Activated CD4-positive, alpha-beta T cell treated with anti-CD3 and anti-CD28 coated beads for 36 hours (primary cell): ENCODE measurements around the gene MYO15A. TPM values are rescaled to one million over a fixed set of nuclear protein-coding genes. Genes with fewer than 3 reads are reported as not detected.

ENCODE experiments used
- ATAC-seq: fragments of 200-7000 bp; cut with Tn5 transposase; one replicate; pipeline ENCODE4 v1.10.0; 2021; ENCODE audit warnings: mild to moderate bottlenecking, moderate library complexity
- CTCF ChIA-PET: fragments of 350-600 bp; sonication (Branson Sonifier 250); formaldehyde crosslinking; loops from one replicate; lab custom pipeline; 2021; ENCODE audit warnings: antibody characterized with exemption; lab: Charles Lee
- POLR2A ChIA-PET: fragments of 350-600 bp; sonication (Branson Sonifier 250); formaldehyde crosslinking; loops from one replicate; lab custom pipeline; 2021; ENCODE audit warnings: antibody characterized with exemption, inconsistent platforms; lab: Charles Lee
- DNase-seq: peaks from one replicate; pipeline ENCODE4 v3.0.0-alpha.2; 2020
- H3K27ac Mint-ChIP-seq: one replicate; pipeline ENCODE4 v1.8.0; 2021; ENCODE audit warnings: mixed read lengths
- H3K27me3 Mint-ChIP-seq: one replicate; pipeline ENCODE4 v1.8.0; 2021; ENCODE audit warnings: mixed read lengths
- H3K36me3 Mint-ChIP-seq: one replicate; pipeline ENCODE4 v1.8.0; 2021; ENCODE audit warnings: low read depth, mixed read lengths
- H3K4me1 Mint-ChIP-seq: one replicate; pipeline ENCODE4 v1.8.0; 2021; ENCODE audit warnings: mixed read lengths
- H3K4me3 Mint-ChIP-seq: one replicate; pipeline ENCODE4 v1.8.0; 2021; ENCODE audit warnings: mild to moderate bottlenecking, moderate library complexity, mixed read lengths
- H3K9me3 Mint-ChIP-seq: one replicate; pipeline ENCODE4 v1.8.0; 2021; ENCODE audit warnings: low read depth, mixed read lengths
- intact Hi-C, 2 experiments: fragments of 100-400 bp; cut with DNase I in 1 of 2; cut with micrococcal nuclease in 1 of 2; formaldehyde crosslinking; loops; one replicate each; pipeline versions ENCODE4 v1.14.2 to v1.15.1; 2022 to 2024; cut with DNase I, micrococcal nuclease
- total RNA-seq, 2 experiments: library from RNA; stranded (reverse); gene quantifications; one replicate each; pipeline ENCODE4 v1.2.3, GENCODE V29; 2021

Gene MYO15A
- total RNA-seq, 2 experiments from 2014 or later, result 1.1 to 1.5 TPM

GRCh38 chr17:18139498-18139897 is 30.9 kb downstream of the MYO15A start:
- no peak for DNase-seq
- no peak overlapping the region for H3K4me3 Mint-ChIP-seq

GRCh38 chr17:18139949-18140348 is 31.4 kb downstream of the MYO15A start:
- CTCF ChIA-PET, result interaction anchor here (0.6 to 2.8 kb wide), 6 partner anchors 11 to 137 kb away, joined by 3 to 23 read pairs (median 4); no protein-coding TSS in a partner anchor
- Mint-ChIP-seq H3K27me3 (no peaks in the 10 kb centered on the region), H3K9me3 (no peaks in the 10 kb centered on the region), H3K36me3 (no peaks in the 10 kb centered on the region), H3K4me3 (no peak overlapping the region), H3K27ac (no peak overlapping the region), H3K4me1 (no peaks in the 10 kb centered on the region)
- DNase-seq, result no peak
- ATAC-seq, result no peak
- POLR2A ChIA-PET, result no interaction called here
- intact Hi-C loops, result loop anchor here in 1 of 2 experiments (2.0 kb wide), 2 partner anchors 43 to 77 kb away; partner anchors contain the start of gene ALKBH5

More at GRCh38 chr17:18139498-18139897, 30.9 kb downstream of the MYO15A start:
- ChIA-PET CTCF (interaction anchor here (0.6 to 1.8 kb wide), 4 partner anchors 14 to 137 kb away, joined by 3 to 6 read pairs (median 3); no protein-coding TSS in a partner anchor), POLR2A (no interaction called here)
- Mint-ChIP-seq H3K27ac (no peak overlapping the region), H3K9me3 (no peaks in the 10 kb centered on the region), H3K27me3 (no peaks in the 10 kb centered on the region), H3K36me3 (no peaks in the 10 kb centered on the region), H3K4me1 (no peaks in the 10 kb centered on the region)
- intact Hi-C loops, result no loop called here
- ATAC-seq, result no peak

DNA sequence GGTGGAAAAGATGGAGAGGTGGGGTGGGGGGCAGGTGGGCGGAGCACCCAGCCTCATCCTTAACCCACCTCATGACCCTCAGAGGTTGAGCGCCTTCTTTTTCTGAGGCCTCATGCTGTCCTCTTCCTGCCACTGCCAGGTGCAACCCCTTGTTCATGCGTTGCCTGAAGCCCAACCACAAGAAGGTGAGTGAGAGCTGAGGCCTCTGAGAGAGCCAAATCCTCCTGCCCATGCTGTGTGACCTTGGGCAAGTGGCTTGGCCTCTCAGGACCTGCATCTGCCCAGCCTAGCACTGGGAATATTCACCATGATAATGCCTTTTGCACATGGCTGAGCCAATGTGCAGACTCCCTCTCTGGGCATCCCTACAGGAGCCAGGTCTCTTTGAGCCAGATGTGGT is 32.1 kb downstream of the MYO15A start:
- ATAC-seq (no peak), DNase-seq (no peak)
- no peaks in the 10 kb centered on the region for H3K4me1 Mint-ChIP-seq
- ChIA-PET CTCF (interaction anchor here (0.9 to 2.8 kb wide), 6 partner anchors 12 to 92 kb away, joined by 4 to 23 read pairs (median 4); no protein-coding TSS in a partner anchor), POLR2A (interaction anchor here (0.5 to 0.6 kb wide), 2 partner anchors 30 to 63 kb away, joined by 3 to 9 read pairs; no protein-coding TSS in a partner anchor)
- no peaks in the 10 kb centered on the region for H3K27me3 Mint-ChIP-seq
- no peaks in the 10 kb centered on the region for H3K9me3 Mint-ChIP-seq
- intact Hi-C loops, result loop anchor here (1.0 to 2.0 kb wide), 6 partner anchors 42 to 77 kb away; partner anchors contain the start of gene ALKBH5 (in 2 of the 2)
- no peak overlapping the region for H3K4me3 Mint-ChIP-seq
- H3K36me3 Mint-ChIP-seq, result no peaks in the 10 kb centered on the region
- H3K27ac Mint-ChIP-seq, result no peak overlapping the region

- no peaks in the 10 kb centered on the region for H3K9me3 Mint-ChIP-seq
- ATAC-seq (peak; percentile 68), DNase-seq (peak; percentile 52)
- intact Hi-C loops, result loop anchor here (1.0 to 2.0 kb wide), 6 partner anchors 41 to 76 kb away; partner anchors contain the start of gene ALKBH5 (in 2 of the 2)
- POLR2A ChIA-PET, result interaction anchor here (0.5 to 0.6 kb wide), 2 partner anchors 29 to 62 kb away, joined by 3 to 9 read pairs; no protein-coding TSS in a partner anchor
- no peak overlapping the region for H3K27ac Mint-ChIP-seq
- no peak overlapping the region for H3K4me3 Mint-ChIP-seq
- no peaks in the 10 kb centered on the region for H3K27me3 Mint-ChIP-seq
- no peaks in the 10 kb centered on the region for H3K4me1 Mint-ChIP-seq
- H3K36me3 Mint-ChIP-seq, result no peaks in the 10 kb centered on the region
- CTCF ChIA-PET, result interaction anchor here (0.7 to 2.8 kb wide), 9 partner anchors 10 to 92 kb away, joined by 3 to 23 read pairs (median 5); no protein-coding TSS in a partner anchor
Measured at GRCh38 chr17:18141210-18141803, 32.8 kb downstream of the MYO15A start.

- ATAC-seq, result no peak
- H3K9me3 Mint-ChIP-seq, result no peaks in the 10 kb centered on the region
- ChIA-PET CTCF (interaction anchor here (0.7 to 2.8 kb wide), 8 partner anchors 9 to 391 kb away, joined by 3 to 23 read pairs (median 4); no protein-coding TSS in a partner anchor), POLR2A (no interaction called here)
- DNase-seq, result no peak
- H3K27ac Mint-ChIP-seq, result no peak overlapping the region
- H3K36me3 Mint-ChIP-seq, result no peaks in the 10 kb centered on the region
- H3K4me3 Mint-ChIP-seq, result no peak overlapping the region
- no peaks in the 10 kb centered on the region for H3K27me3 Mint-ChIP-seq
- intact Hi-C loops, result no loop called here
- H3K4me1 Mint-ChIP-seq, result no peaks in the 10 kb centered on the region
Measured at GRCh38 chr17:18142417-18142816, 33.9 kb downstream of the MYO15A start.

- ChIA-PET POLR2A (no interaction called here), CTCF (interaction anchor here (0.7 to 2.8 kb wide), 6 partner anchors 13 to 392 kb away, joined by 3 to 23 read pairs (median 4); no protein-coding TSS in a partner anchor)
- ATAC-seq (peak; percentile 54), DNase-seq (peak; percentile 39)
- intact Hi-C loops, result no loop called here
- Mint-ChIP-seq H3K27ac (no peak overlapping the region), H3K27me3 (no peaks in the 10 kb centered on the region), H3K36me3 (no peaks in the 10 kb centered on the region), H3K4me1 (no peaks in the 10 kb centered on the region), H3K4me3 (no peak overlapping the region), H3K9me3 (no peaks in the 10 kb centered on the region)
Measured at GRCh38 chr17:18143044-18143936, 34.7 kb downstream of the MYO15A start.

DNA sequence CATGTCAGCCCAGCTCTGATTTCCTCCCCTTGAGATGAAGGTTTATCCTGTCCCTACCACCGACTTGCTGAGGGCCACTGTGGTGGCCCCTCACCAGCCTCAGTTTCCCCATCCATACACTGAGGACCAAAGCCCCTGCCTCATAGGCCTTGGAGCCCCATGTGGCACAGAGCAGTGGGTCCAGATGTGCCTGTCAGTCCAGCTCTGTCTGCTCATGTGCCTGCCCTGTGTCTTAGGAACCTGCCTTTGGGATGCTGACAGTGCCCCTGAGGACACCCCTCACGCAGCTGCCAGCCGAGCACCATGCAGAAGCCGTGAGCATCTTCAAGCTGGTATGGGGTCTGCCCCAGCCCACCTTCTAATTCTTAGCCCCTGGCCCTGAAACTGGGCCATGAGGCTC is 35.7 kb downstream of the MYO15A start:
- Mint-ChIP-seq H3K36me3 (no peaks in the 10 kb centered on the region), H3K4me1 (no peaks in the 10 kb centered on the region), H3K9me3 (no peaks in the 10 kb centered on the region), H3K4me3 (no peak overlapping the region), H3K27ac (no peak overlapping the region), H3K27me3 (no peaks in the 10 kb centered on the region)
- ATAC-seq (no peak), DNase-seq (no peak)
- intact Hi-C loops, result no loop called here
- ChIA-PET POLR2A (no interaction called here), CTCF (interaction anchor here (0.9 kb wide), 1 partner anchor 61 kb away, joined by 5 read pairs; no protein-coding TSS in a partner anchor)

- ATAC-seq (no peak), DNase-seq (no peak)
- ChIA-PET CTCF (interaction anchor here (0.5 kb wide), 1 partner anchor 37 kb away, joined by 3 read pairs; no protein-coding TSS in a partner anchor), POLR2A (no interaction called here)
- no peaks in the 10 kb centered on the region for H3K4me1 Mint-ChIP-seq
- H3K9me3 Mint-ChIP-seq, result no peaks in the 10 kb centered on the region
- peak overlapping the region; percentile 21 for H3K27ac Mint-ChIP-seq
- no peak overlapping the region for H3K4me3 Mint-ChIP-seq
- intact Hi-C loops, result no loop called here
- H3K36me3 Mint-ChIP-seq, result no peaks in the 10 kb centered on the region
- H3K27me3 Mint-ChIP-seq, result no peaks in the 10 kb centered on the region
Measured at GRCh38 chr17:18144855-18145254, 36.3 kb downstream of the MYO15A start.

DNA sequence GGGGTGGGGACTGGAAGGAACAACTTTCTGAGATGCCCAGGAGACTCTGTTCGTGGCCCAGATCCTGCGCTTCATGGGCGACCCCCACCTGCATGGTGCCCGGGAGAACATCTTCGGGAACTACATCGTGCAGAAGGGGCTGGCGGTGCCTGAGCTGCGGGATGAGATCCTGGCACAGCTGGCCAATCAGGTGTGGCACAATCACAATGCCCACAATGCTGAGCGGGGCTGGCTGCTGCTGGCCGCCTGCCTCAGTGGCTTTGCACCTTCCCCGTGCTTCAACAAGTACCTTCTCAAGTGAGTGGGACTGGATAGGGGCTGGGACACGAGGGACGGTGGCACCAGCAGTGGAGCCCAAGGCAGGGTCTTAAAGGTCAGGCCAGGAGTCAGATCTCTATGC is 37.3 kb downstream of the MYO15A start:
- H3K27me3 Mint-ChIP-seq, result no peaks in the 10 kb centered on the region
- DNase-seq (no peak), ATAC-seq (no peak)
- CTCF ChIA-PET, result interaction anchor here (0.6 to 1.7 kb wide), 2 partner anchors 24 to 164 kb away, joined by 4 to 5 read pairs; no protein-coding TSS in a partner anchor
- H3K27ac Mint-ChIP-seq, result no peak overlapping the region
- no peaks in the 10 kb centered on the region for H3K4me1 Mint-ChIP-seq
- intact Hi-C loops, result no loop called here
- H3K36me3 Mint-ChIP-seq, result no peaks in the 10 kb centered on the region
- H3K4me3 Mint-ChIP-seq, result no peak overlapping the region
- H3K9me3 Mint-ChIP-seq, result no peaks in the 10 kb centered on the region
- POLR2A ChIA-PET, result no interaction called here

DNA sequence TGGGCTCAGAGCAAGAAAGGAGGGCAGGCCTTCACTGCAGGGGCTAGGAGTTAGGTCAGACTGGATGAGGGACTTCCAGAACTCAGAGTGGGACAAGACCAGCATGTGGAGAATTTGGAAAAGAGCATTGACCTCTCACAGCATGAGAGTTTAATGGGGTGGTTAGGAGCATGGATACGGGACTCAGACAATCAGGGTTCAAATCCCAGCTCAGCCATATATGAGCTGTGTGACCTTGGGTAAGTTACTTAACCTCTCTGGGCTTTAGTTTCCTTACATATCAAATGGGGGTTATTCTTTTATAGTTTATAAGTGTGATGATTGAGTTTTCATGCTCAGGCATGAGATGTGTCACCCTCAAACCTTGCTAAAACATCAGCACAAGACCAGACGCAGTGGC is 37.7 kb downstream of the MYO15A start:
- DNase-seq, result no peak
- H3K36me3 Mint-ChIP-seq, result no peaks in the 10 kb centered on the region
- no peaks in the 10 kb centered on the region for H3K4me1 Mint-ChIP-seq
- ATAC-seq, result no peak
- ChIA-PET POLR2A (no interaction called here), CTCF (interaction anchor here (1.7 kb wide), 1 partner anchor 24 kb away, joined by 5 read pairs; no protein-coding TSS in a partner anchor)
- intact Hi-C loops, result no loop called here
- H3K9me3 Mint-ChIP-seq, result no peaks in the 10 kb centered on the region
- no peak overlapping the region for H3K4me3 Mint-ChIP-seq
- H3K27ac Mint-ChIP-seq, result no peak overlapping the region
- H3K27me3 Mint-ChIP-seq, result no peaks in the 10 kb centered on the region

DNA sequence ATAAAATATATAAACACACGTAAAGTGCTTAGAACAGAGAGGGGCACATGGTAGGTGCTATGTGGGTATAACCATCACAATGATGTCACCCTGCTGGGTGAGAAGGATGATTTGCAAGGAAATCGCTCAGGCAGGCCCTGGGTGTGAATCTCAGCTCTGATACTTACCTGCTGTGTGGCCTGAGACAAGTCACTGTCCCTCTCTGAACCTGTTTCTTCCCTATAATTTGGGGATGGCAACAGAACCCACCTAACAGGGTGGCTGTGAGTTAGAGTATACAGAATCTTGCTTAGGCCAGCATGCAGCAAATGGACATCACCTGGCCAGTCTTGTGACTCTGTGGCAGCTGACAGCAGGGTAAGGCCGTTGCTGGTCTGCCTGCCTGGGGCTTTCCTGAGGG is 38.4 kb downstream of the MYO15A start:
- H3K27ac Mint-ChIP-seq, result no peak overlapping the region
- DNase-seq (no peak), ATAC-seq (no peak)
- ChIA-PET POLR2A (no interaction called here), CTCF (interaction anchor here (0.7 to 1.7 kb wide), 2 partner anchors 23 to 101 kb away, joined by 4 to 5 read pairs; no protein-coding TSS in a partner anchor)
- H3K4me3 Mint-ChIP-seq, result no peak overlapping the region
- H3K36me3 Mint-ChIP-seq, result no peaks in the 10 kb centered on the region
- H3K9me3 Mint-ChIP-seq, result no peaks in the 10 kb centered on the region
- H3K27me3 Mint-ChIP-seq, result no peaks in the 10 kb centered on the region
- intact Hi-C loops, result no loop called here
- no peaks in the 10 kb centered on the region for H3K4me1 Mint-ChIP-seq
